Skeletal muscle satellite cell (primary cell): ENCODE measurements around the gene DCHS1.

Experiments used
- H3K27me3 ChIP-seq: 2 replicates; pipeline ENCODE4 v1.7.0; 2013; ENCODE audit warnings: low read length; ENCODE audit not compliant: control insufficient read depth, insufficient read depth
- H3K36me3 ChIP-seq: 2 replicates; pipeline ENCODE4 v1.7.0; 2013; ENCODE audit warnings: mild to moderate bottlenecking, control low read depth, low read length; ENCODE audit not compliant: insufficient read depth
- H3K4me1 ChIP-seq: 2 replicates; pipeline ENCODE4 v1.7.0; 2013; ENCODE audit warnings: low read length; ENCODE audit not compliant: control insufficient read depth, insufficient read depth
- H3K4me2 ChIP-seq: 2 replicates; pipeline ENCODE4 v1.7.0; 2013; ENCODE audit warnings: mild to moderate bottlenecking, low read length
- H3K4me3 ChIP-seq: 2 replicates; pipeline ENCODE4 v1.7.0; 2013; ENCODE audit warnings: low read length
- H3K9ac ChIP-seq: 2 replicates; pipeline ENCODE4 v1.7.0; 2013; ENCODE audit warnings: mild to moderate bottlenecking, low read depth, low read length, moderate library complexity
- H3K9me3 ChIP-seq: replicated peaks from 2 replicates; pipeline ENCODE4 v1.7.0; 2013; ENCODE audit warnings: mild to moderate bottlenecking, control low read depth, low read length

DCHS1 gene

DNA sequence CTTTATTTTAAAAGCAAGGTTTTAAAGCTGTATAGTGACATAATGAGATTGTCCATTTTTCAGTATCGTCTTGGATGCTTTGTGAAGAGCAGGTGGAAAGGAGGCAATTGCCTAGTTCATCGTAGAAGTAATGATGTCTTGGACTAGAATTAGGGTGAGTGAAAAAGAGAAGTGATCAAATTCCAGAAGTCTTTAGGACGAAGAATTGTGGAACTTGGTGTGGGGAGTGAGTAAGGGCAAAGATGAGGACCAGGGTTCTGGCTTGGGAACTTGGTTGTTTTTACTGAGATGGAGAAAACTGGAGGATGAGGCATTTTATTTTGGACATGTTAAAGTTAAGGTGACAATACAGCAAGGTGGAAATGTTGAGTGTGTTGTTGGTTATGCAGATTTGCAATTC lies 50.8 kb downstream of the DCHS1 start:
- peaks cover 41% of the 10 kb centered on the region for H3K36me3 ChIP-seq
- H3K9ac ChIP-seq, result peak overlapping the region; percentile 94
- peak overlapping the region; percentile 92 for H3K4me2 ChIP-seq
- no peaks in the 10 kb centered on the region for H3K27me3 ChIP-seq
- no peaks in the 10 kb centered on the region for H3K9me3 ChIP-seq
- H3K4me1 ChIP-seq, result peaks cover 51% of the 10 kb centered on the region
- peak overlapping the region; percentile 89 for H3K4me3 ChIP-seq

- H3K36me3 ChIP-seq, result peaks cover 41% of the 10 kb centered on the region
- peak overlapping the region; percentile 92 for H3K4me2 ChIP-seq
- H3K9ac ChIP-seq, result peak overlapping the region; percentile 94
- no peaks in the 10 kb centered on the region for H3K9me3 ChIP-seq
- peaks cover 48% of the 10 kb centered on the region for H3K4me1 ChIP-seq
- H3K4me3 ChIP-seq, result peak overlapping the region; percentile 89
- no peaks in the 10 kb centered on the region for H3K27me3 ChIP-seq
Observed at GRCh38 chr11:6604081-6604626, 51.5 kb downstream of the DCHS1 start.

- Histone ChIP-seq H3K9me3 (no peaks in the 10 kb centered on the region), H3K4me2 (peak within 1 kb of the TSS; percentile 92), H3K27me3 (no peaks in the 10 kb centered on the region), H3K4me3 (peak within 1 kb of the TSS; percentile 89), H3K9ac (peak within 1 kb of the TSS; percentile 94), H3K4me1 (peaks cover 42% of the 10 kb centered on the region), H3K36me3 (peaks cover 40% of the 10 kb centered on the region)
Observed at GRCh38 chr11:6603287-6604080, 52.1 kb downstream of the DCHS1 start, which contains the start of the genes ILK and RRP8. TSS of gene ILK (plus strand) at chr11:6603774. CDS start at chr11:6604272, 498 bp downstream. TSS of gene RRP8 (minus strand) at chr11:6603616. CDS start at chr11:6603502, 114 bp downstream.

DNA sequence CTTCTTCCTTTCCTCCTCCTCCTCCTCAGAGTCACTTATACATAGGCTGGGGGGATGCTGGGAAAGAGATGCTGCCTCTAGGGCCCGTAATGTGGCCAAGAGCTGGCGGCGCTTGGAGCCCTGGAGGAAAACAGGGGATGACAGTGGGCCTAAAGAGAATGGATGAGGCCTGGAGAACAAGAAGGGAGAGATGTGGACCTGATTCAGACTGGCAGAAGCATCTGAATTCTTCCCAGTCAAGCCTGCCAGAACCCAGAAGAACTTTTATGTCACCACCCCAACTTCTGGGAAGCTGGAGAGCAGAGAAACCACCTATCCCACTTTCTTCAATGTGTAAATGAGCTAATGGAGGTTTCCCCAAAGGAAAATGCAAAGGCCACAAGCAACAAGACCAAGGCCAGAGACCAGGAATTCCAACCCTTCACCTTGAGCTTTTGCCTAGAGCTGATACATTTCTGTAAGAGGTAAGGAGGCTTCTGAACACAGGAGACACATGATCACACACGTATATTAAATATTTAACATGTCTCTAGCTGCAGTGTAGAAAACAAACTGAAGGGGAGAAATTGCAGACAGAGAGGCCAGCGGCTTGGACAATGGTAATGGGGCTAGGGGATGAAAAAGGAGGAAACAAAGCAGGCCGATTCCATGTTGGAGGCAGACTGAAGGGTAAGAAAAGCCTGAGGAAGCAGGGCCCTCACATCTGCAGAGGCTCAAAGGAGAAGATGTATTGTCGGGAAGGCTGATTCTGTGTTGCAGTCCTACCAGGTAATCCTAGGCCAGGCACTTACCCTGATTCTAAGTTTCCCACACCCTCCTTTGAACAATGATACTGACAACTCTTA lies 53.3 kb downstream of the DCHS1 start:
- Histone ChIP-seq H3K36me3 (peaks cover 35% of the 10 kb centered on the region), H3K9ac (peak overlapping the region; percentile 94), H3K9me3 (no peaks in the 10 kb centered on the region), H3K27me3 (no peaks in the 10 kb centered on the region), H3K4me3 (peak overlapping the region; percentile 89), H3K4me1 (peaks cover 30% of the 10 kb centered on the region), H3K4me2 (peak overlapping the region; percentile 92)

- Histone ChIP-seq H3K9ac (no peak overlapping the region), H3K4me3 (no peak overlapping the region), H3K4me1 (peaks cover 18% of the 10 kb centered on the region), H3K4me2 (no peak overlapping the region), H3K27me3 (no peaks in the 10 kb centered on the region), H3K36me3 (peaks cover 46% of the 10 kb centered on the region), H3K9me3 (no peaks in the 10 kb centered on the region)
Observed at GRCh38 chr11:6601041-6601461, 54.6 kb downstream of the DCHS1 start.

- Histone ChIP-seq H3K9ac (no peak overlapping the region), H3K4me2 (no peak overlapping the region), H3K36me3 (peaks cover 53% of the 10 kb centered on the region), H3K4me3 (no peak overlapping the region), H3K9me3 (no peaks in the 10 kb centered on the region), H3K4me1 (peaks cover 9% of the 10 kb centered on the region), H3K27me3 (no peaks in the 10 kb centered on the region)
Observed at GRCh38 chr11:6599881-6600390, 55.7 kb downstream of the DCHS1 start.

GRCh38 chr11:6599449-6599848 lies 56.2 kb downstream of the DCHS1 start:
- peaks cover 53% of the 10 kb centered on the region for H3K36me3 ChIP-seq
- no peak overlapping the region for H3K4me2 ChIP-seq
- H3K9me3 ChIP-seq, result no peaks in the 10 kb centered on the region
- no peaks in the 10 kb centered on the region for H3K27me3 ChIP-seq
- H3K9ac ChIP-seq, result no peak overlapping the region
- H3K4me3 ChIP-seq, result no peak overlapping the region
- peaks cover 9% of the 10 kb centered on the region for H3K4me1 ChIP-seq

GRCh38 chr11:6598555-6598954 lies 57.1 kb downstream of the DCHS1 start:
- Histone ChIP-seq H3K36me3 (peaks cover 53% of the 10 kb centered on the region), H3K9ac (no peak overlapping the region), H3K27me3 (no peaks in the 10 kb centered on the region), H3K9me3 (no peaks in the 10 kb centered on the region), H3K4me2 (no peak overlapping the region), H3K4me3 (no peak overlapping the region), H3K4me1 (peaks cover 9% of the 10 kb centered on the region)

DNA sequence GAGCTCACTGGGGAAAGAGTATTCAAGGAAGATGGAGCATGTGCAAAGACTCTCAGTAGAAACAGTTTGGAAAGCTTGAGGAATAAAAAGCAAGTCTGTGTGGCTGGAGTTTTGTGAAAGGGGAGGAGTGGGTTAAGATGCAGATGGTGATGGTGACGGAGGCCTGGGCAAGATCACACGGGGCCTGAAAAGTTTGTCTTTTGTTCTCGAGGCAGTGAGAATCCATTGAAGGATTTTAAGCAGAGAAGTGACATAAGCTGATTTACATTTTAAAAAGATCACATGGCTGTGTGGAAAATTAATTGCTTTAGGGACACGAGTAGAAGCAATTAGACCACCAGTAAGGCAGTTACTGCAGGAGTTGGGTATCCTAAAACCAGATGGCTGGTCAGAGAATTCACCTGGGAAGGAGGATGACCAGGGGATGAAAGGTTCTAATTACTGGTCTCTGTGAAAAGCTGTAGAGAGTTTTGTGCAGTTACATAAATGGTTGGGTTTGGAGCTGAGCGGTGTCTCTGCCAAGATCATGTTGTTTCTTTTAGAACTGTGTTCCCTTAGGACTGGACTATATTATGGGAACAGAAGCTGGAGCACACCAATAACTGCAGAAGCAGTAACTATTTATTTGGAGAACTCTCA lies 59.3 kb downstream of the DCHS1 start:
- no peaks in the 10 kb centered on the region for H3K27me3 ChIP-seq
- no peaks in the 10 kb centered on the region for H3K4me1 ChIP-seq
- no peak overlapping the region for H3K9ac ChIP-seq
- H3K4me3 ChIP-seq, result no peak overlapping the region
- peaks cover 52% of the 10 kb centered on the region for H3K36me3 ChIP-seq
- no peaks in the 10 kb centered on the region for H3K9me3 ChIP-seq
- no peak overlapping the region for H3K4me2 ChIP-seq

DNA sequence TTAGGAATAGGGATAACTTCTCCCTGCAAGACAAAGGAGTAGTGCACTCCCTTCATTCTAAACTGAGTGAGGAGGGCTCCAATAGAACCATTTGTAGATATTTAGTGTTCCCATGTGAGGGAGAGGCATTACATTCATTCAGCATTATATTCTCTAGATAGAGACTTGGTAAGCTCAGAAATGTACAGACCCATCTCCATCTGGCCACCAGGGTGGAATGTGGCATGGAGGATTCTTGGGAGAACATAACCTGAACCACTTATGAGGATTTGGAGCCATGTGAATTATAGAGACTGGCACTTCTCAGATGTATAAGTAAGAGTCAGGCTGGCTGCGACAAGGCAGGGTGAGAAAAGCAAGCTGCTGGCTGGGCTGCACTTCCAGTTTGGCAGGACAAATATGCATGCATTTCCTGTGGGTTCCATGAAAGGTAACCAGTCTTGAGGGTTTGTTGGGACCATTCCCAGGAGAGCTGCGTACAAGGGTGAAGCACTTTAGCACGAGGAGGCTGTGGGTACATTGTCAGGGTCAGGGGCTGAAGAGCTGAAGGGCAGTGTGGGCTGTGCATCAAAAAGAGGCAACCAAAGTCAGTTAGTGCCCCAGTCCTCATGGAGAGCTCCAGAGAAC lies 61.4 kb downstream of the DCHS1 start:
- peaks cover 35% of the 10 kb centered on the region for H3K36me3 ChIP-seq
- H3K27me3 ChIP-seq, result no peaks in the 10 kb centered on the region
- no peak overlapping the region for H3K9ac ChIP-seq

More for the DNA sequence above, 61.4 kb downstream of the DCHS1 start:
- Histone ChIP-seq H3K4me1 (no peaks in the 10 kb centered on the region), H3K4me2 (no peak overlapping the region), H3K9me3 (no peaks in the 10 kb centered on the region), H3K4me3 (no peak overlapping the region)
